D721Med (cell line): ENCODE results near the gene CDH13.

Source experiments
- DNase-seq: peaks from one replicate; pipeline ENCODE4 v3.0.0; 2011; ENCODE audit warnings: low spot score; ENCODE audit not compliant: insufficient read length
- FAIRE-seq: peaks from 2 replicates; lab custom pipeline; 2011; peaks lifted over from hg19 to GRCh38; lab: Jason Lieb, UNC
- CTCF ChIP-seq: IDR thresholded peaks from 2 replicates; pipeline ENCODE4 v1.5.1; 2012; ENCODE audit warnings: mild to moderate bottlenecking, control low read depth; ENCODE audit not compliant: insufficient read depth; ENCODE audit errors: missing control alignments

CDH13 gene

GRCh38 chr16:83100679-83101078, 473.9 kb downstream of the CDH13 start:
- DNase-seq (no peak), FAIRE-seq (no peak)
- TF ChIP-seq CTCF = no peak

- FAIRE-seq (no peak), DNase-seq (no peak)
- TF ChIP-seq CTCF = no peak
Measured at GRCh38 chr16:83102336-83102735, 475.6 kb downstream of the CDH13 start.

GRCh38 chr16:83105279-83106077, 478.7 kb downstream of the CDH13 start:
- DNase-seq (no peak), FAIRE-seq (no peak)
- no peak for TF ChIP-seq CTCF

GRCh38 chr16:83109490-83110125, 482.8 kb downstream of the CDH13 start:
- FAIRE-seq (no peak), DNase-seq (no peak)
- no peak for TF ChIP-seq CTCF

- no peak for DNase-seq
- FAIRE-seq = no peak
- no peak for TF ChIP-seq CTCF
Measured at GRCh38 chr16:83110269-83110668, 483.5 kb downstream of the CDH13 start.

GRCh38 chr16:83113317-83113716, 486.5 kb downstream of the CDH13 start:
- peak; percentile 27 for TF ChIP-seq CTCF
- DNase-seq (no peak), FAIRE-seq (no peak)

GRCh38 chr16:83113811-83114210, 487.0 kb downstream of the CDH13 start:
- no peak for TF ChIP-seq CTCF
- no peak for DNase-seq
- FAIRE-seq = no peak
